ENCODE measurements around the gene ADAT1. TPM values are rescaled to one million over a fixed set of nuclear protein-coding genes. Genes with fewer than 3 reads are reported as not detected.
A peak's percentile ranks its signal among the peaks of the same experiment; 100 is the strongest.

The ADAT1 gene
- total and polyA plus RNA-seq, 2 of the 13 experiments (the other 11 are each of a cell fraction or from before 2014, with no cell fraction given), result 18.4 to 40.8 TPM

DNA sequence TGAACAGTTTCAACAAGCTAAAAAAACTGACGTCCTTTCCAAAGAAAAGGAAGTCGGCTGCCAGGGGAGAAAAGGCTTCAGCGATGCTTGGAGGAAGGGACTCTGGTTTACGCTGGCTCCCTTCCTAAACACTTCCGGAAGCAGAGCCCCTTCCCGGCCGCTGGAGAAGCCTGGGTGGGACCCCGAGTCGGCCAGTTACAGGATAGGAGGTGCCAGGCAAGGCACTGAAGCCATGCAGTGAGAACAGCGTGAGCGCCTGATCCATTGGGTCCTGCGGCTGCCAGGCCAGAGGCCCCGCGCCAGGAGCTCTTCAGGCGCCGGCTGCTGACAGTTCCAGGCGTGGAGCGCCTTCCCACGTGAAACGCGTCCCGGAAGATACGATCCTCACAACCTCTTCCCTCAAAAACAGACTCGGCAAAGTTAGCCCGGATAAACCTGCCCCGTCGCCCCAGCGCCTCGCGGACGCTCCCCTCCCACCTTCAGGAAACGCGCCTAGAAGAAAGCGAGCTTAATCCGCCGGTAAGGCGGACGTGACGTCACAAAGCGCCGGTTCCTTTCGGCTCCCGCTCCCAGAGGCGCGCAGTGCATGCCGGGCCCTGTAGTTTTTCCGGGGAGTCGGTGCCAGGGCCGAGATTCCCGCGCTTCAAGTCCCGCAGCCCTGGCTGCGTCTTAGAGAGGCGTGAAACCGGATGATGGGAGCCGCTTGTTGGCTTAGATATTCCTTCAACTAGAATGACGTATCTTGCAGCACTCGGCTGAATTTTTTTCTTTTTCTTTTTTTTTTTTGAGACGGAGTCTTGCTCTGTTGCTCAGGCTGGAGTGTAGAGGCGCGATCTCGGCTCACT is at the start of gene ADAT1 (continued):
- TF ChIP-seq, protein P1, sequence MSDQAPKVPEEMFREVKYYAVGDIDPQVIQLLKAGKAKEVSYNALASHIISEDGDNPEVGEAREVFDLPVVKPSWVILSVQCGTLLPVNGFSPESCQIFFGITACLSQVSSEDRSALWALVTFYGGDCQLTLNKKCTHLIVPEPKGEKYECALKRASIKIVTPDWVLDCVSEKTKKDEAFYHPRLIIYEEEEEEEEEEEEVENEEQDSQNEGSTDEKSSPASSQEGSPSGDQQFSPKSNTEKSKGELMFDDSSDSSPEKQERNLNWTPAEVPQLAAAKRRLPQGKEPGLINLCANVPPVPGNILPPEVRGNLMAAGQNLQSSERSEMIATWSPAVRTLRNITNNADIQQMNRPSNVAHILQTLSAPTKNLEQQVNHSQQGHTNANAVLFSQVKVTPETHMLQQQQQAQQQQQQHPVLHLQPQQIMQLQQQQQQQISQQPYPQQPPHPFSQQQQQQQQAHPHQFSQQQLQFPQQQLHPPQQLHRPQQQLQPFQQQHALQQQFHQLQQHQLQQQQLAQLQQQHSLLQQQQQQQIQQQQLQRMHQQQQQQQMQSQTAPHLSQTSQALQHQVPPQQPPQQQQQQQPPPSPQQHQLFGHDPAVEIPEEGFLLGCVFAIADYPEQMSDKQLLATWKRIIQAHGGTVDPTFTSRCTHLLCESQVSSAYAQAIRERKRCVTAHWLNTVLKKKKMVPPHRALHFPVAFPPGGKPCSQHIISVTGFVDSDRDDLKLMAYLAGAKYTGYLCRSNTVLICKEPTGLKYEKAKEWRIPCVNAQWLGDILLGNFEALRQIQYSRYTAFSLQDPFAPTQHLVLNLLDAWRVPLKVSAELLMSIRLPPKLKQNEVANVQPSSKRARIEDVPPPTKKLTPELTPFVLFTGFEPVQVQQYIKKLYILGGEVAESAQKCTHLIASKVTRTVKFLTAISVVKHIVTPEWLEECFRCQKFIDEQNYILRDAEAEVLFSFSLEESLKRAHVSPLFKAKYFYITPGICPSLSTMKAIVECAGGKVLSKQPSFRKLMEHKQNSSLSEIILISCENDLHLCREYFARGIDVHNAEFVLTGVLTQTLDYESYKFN (CRISPR knock-in tag; conservative IDR thresholded peaks at IDR 0.05), result peak; percentile 46; the same call in 1 of the 2 replicates
- TF ChIP-seq FOXK2 (IDR thresholded peaks at IDR 0.05) (no peak), REPIN1 (CRISPR knock-in tag; IDR thresholded peaks at IDR 0.05; ENCODE audit: borderline replicate concordance, low read depth) (peak; percentile 91), ZKSCAN1 (IDR thresholded peaks at IDR 0.05; ENCODE audit: low read length) (no peak), HDAC1 (CRISPR knock-in tag; IDR thresholded peaks at IDR 0.05) (peak; percentile 97), KAT7 (CRISPR knock-in tag; IDR thresholded peaks at IDR 0.05; ENCODE audit: borderline replicate concordance) (no peak), AGO2 (optimal IDR thresholded peaks at IDR 0.05; ENCODE audit: low read depth, low read length) (peak; percentile 91), ZFX (CRISPR knock-in tag; IDR thresholded peaks at IDR 0.05; ENCODE audit: low read depth) (peak; percentile 88), CBFB (CRISPR knock-in tag; IDR thresholded peaks at IDR 0.05) (peak; percentile 73; the same call in 1 of the 2 replicates), WIZ (CRISPR knock-in tag; IDR thresholded peaks at IDR 0.05) (no peak), ZNF557 (CRISPR knock-in tag; IDR thresholded peaks at IDR 0.05) (no peak), POLR2A (IDR thresholded peaks at IDR 0.05; ENCODE audit: insufficient read depth in 1 of 2, low read depth in 2 of 2, low read length in 2 of 2) (peak; percentile 88 to 89), SNAI1 (CRISPR knock-in tag; IDR thresholded peaks at IDR 0.05; ENCODE audit: borderline replicate concordance) (peak; percentile 80; the same call in 1 of the 2 replicates), ZSCAN9 (CRISPR knock-in tag; IDR thresholded peaks at IDR 0.05; ENCODE audit: borderline replicate concordance) (peak; percentile 64; the same call in 1 of the 2 replicates), SYNCRIP (IDR thresholded peaks at IDR 0.05; ENCODE audit: insufficient read depth, low read depth, low read length) (no peak), ZNF569 (CRISPR knock-in tag; IDR thresholded peaks at IDR 0.05; ENCODE audit: borderline replicate concordance) (no peak), SOX5 (CRISPR knock-in tag; IDR thresholded peaks at IDR 0.05; ENCODE audit: borderline replicate concordance) (peak; percentile 23; the same call in 1 of the 2 replicates), ZNF441 (CRISPR knock-in tag; IDR thresholded peaks at IDR 0.05; ENCODE audit: borderline replicate concordance) (peak; percentile 68), ZNF180 (CRISPR knock-in tag; IDR thresholded peaks at IDR 0.05; ENCODE audit: borderline replicate concordance, low read depth) (no peak), NONO (IDR thresholded peaks at IDR 0.05) (no peak), NONO (CRISPR knock-in tag; conservative IDR thresholded peaks at IDR 0.05) (peak; percentile 80)
- TF ChIP-seq, protein P2, sequence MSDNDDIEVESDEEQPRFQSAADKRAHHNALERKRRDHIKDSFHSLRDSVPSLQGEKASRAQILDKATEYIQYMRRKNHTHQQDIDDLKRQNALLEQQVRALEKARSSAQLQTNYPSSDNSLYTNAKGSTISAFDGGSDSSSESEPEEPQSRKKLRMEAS (IDR thresholded peaks at IDR 0.05), result peak; percentile 92
- TF ChIP-seq, protein P3, sequence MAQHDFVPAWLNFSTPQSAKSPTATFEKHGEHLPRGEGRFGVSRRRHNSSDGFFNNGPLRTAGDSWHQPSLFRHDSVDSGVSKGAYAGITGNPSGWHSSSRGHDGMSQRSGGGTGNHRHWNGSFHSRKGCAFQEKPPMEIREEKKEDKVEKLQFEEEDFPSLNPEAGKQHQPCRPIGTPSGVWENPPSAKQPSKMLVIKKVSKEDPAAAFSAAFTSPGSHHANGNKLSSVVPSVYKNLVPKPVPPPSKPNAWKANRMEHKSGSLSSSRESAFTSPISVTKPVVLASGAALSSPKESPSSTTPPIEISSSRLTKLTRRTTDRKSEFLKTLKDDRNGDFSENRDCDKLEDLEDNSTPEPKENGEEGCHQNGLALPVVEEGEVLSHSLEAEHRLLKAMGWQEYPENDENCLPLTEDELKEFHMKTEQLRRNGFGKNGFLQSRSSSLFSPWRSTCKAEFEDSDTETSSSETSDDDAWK (CRISPR knock-in tag; IDR thresholded peaks at IDR 0.05), result no peak
- TF ChIP-seq, protein P4, sequence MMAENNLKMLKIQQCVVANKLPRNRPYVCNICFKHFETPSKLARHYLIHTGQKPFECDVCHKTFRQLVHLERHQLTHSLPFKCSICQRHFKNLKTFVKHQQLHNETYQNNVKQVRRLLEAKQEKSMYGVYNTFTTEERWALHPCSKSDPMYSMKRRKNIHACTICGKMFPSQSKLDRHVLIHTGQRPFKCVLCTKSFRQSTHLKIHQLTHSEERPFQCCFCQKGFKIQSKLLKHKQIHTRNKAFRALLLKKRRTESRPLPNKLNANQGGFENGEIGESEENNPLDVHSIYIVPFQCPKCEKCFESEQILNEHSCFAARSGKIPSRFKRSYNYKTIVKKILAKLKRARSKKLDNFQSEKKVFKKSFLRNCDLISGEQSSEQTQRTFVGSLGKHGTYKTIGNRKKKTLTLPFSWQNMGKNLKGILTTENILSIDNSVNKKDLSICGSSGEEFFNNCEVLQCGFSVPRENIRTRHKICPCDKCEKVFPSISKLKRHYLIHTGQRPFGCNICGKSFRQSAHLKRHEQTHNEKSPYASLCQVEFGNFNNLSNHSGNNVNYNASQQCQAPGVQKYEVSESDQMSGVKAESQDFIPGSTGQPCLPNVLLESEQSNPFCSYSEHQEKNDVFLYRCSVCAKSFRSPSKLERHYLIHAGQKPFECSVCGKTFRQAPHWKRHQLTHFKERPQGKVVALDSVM (CRISPR knock-in tag; IDR thresholded peaks at IDR 0.05), result no peak
